ENCODE results near the gene KCNE4.

GRCh38 chr2:223081789-223082188 is 29.8 kb downstream of the KCNE4 start:
- no peak for TF ChIP-seq CTCF (IDR thresholded peaks at IDR 0.05)
- no peak for TF ChIP-seq ZFX (IDR thresholded peaks at IDR 0.05; ENCODE audit: borderline replicate concordance)
